ENCODE measurements around the gene KCNE1.

The KCNE1 gene

GRCh38 chr21:34511787-34512455 lies at the start of gene KCNE1:
Gene KCNE1, minus strand, starts transcription at chr21:34512210. Its CDS starts 62,576 bp downstream, at chr21:34449634.
- Mint-ChIP-seq H3K27ac (no peak within 1 kb of the TSS), H3K4me3 (no peak within 1 kb of the TSS), H3K27me3 (ENCODE audit: low read depth, poor library complexity) (peaks cover 3% of the 10 kb centered on the region), H3K36me3 (ENCODE audit: low read depth) (no peaks in the 10 kb centered on the region), H3K4me1 (no peaks in the 10 kb centered on the region), H3K9me3 (no peaks in the 10 kb centered on the region)
- no peak for DNase-seq
- no peak for TF ChIP-seq CTCF (IDR thresholded peaks at IDR 0.05)

- Mint-ChIP-seq H3K36me3 (ENCODE audit: low read depth) (no peaks in the 10 kb centered on the region), H3K27ac (no peak overlapping the region), H3K4me3 (no peak overlapping the region), H3K9me3 (no peaks in the 10 kb centered on the region), H3K4me1 (no peaks in the 10 kb centered on the region), H3K27me3 (ENCODE audit: low read depth, poor library complexity) (peaks cover 18% of the 10 kb centered on the region)
- TF ChIP-seq CTCF (IDR thresholded peaks at IDR 0.05) = no peak
- DNase-seq = no peak
Observed at GRCh38 chr21:34561806-34562205, 49.8 kb upstream of the KCNE1 start.

- Mint-ChIP-seq H3K4me1 (no peaks in the 10 kb centered on the region), H3K27ac (no peak overlapping the region), H3K36me3 (ENCODE audit: low read depth) (no peaks in the 10 kb centered on the region), H3K4me3 (no peak overlapping the region), H3K27me3 (ENCODE audit: low read depth, poor library complexity) (peaks cover 13% of the 10 kb centered on the region), H3K9me3 (peaks cover under 1% of the 10 kb centered on the region)
- no peak for TF ChIP-seq CTCF (IDR thresholded peaks at IDR 0.05)
- DNase-seq = no peak
Observed at GRCh38 chr21:34560609-34561008, 48.6 kb upstream of the KCNE1 start.

GRCh38 chr21:34560021-34560420 lies 48.0 kb upstream of the KCNE1 start:
- no peaks in the 10 kb centered on the region for H3K4me1 Mint-ChIP-seq
- peaks cover 13% of the 10 kb centered on the region for H3K27me3 Mint-ChIP-seq (ENCODE audit: low read depth, poor library complexity)
- H3K9me3 Mint-ChIP-seq = peaks cover 6% of the 10 kb centered on the region
- no peak for DNase-seq
- peaks cover 3% of the 10 kb centered on the region for H3K36me3 Mint-ChIP-seq (ENCODE audit: low read depth)
- H3K27ac Mint-ChIP-seq = no peak overlapping the region
- no peak for TF ChIP-seq CTCF (IDR thresholded peaks at IDR 0.05)
- H3K4me3 Mint-ChIP-seq = no peak overlapping the region

- Mint-ChIP-seq H3K4me3 (no peak overlapping the region), H3K9me3 (peaks cover 15% of the 10 kb centered on the region), H3K27ac (no peak overlapping the region), H3K4me1 (no peaks in the 10 kb centered on the region), H3K36me3 (ENCODE audit: low read depth) (peaks cover 12% of the 10 kb centered on the region), H3K27me3 (ENCODE audit: low read depth, poor library complexity) (peaks cover 11% of the 10 kb centered on the region)
- no peak for TF ChIP-seq CTCF (IDR thresholded peaks at IDR 0.05)
- DNase-seq = no peak
Observed at GRCh38 chr21:34559089-34559631, 47.1 kb upstream of the KCNE1 start.

DNA sequence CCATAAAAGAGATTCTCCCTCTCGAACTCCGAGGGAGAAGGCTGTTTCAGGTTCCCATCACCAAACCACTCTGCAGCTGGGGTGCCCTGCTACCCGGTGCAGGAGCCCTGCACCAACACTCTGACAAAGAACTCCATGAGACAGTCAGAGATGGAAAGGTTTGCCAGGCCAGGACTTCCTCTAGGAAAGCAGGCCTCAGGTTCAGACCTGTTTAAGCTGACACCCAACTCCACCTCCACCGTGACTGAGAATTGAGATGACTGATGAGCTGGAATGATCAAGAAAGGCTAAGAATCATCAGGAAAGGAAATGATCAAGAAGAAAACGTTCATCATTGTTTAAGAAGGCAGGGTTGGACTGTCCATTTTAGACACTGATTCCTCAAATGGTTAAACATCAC lies 46.2 kb upstream of the KCNE1 start:
- no peak for DNase-seq
- H3K4me3 Mint-ChIP-seq = no peak overlapping the region
- H3K9me3 Mint-ChIP-seq = peaks cover 16% of the 10 kb centered on the region
- H3K27ac Mint-ChIP-seq = no peak overlapping the region
- H3K27me3 Mint-ChIP-seq (ENCODE audit: low read depth, poor library complexity) = peaks cover 8% of the 10 kb centered on the region
- no peaks in the 10 kb centered on the region for H3K4me1 Mint-ChIP-seq
- TF ChIP-seq CTCF (IDR thresholded peaks at IDR 0.05) = no peak
- H3K36me3 Mint-ChIP-seq (ENCODE audit: low read depth) = peaks cover 13% of the 10 kb centered on the region
